ENCODE measurements around the gene CMKLR1.

GRCh38 chr12:108325549-108325948, 13.6 kb downstream of the CMKLR1 start:
- no peak for TF ChIP-seq EZH2 (optimal IDR thresholded peaks at IDR 0.05; ENCODE audit: low read depth, low read length)
- TF ChIP-seq CTCF (IDR thresholded peaks at IDR 0.05; ENCODE audit: low read length): no peak

Measured in MM.1S (cell line).